Thyroid gland (tissue), 4 donors: ENCODE data around the gene ALDH5A1.

ENCODE experiments used
- CTCF ChIP-seq, 6 experiments: fragments of 200-600 bp in 3 of 6; fragments of 450-650 bp in 3 of 6; sonication (generic) in 3 of 6; IDR thresholded peaks; one replicate each; pipeline ENCODE4 v1.5.1; 2016 to 2019; ENCODE audit warnings: antibody characterized with exemption in 6 of 6, mild to moderate bottlenecking in 2 of 6, inconsistent platforms in 1 of 6, moderate library complexity in 1 of 6
- POLR2A ChIP-seq, 2 donors: fragments of 450-650 bp; IDR thresholded peaks; one replicate each; pipeline ENCODE4 v1.6.1; 2017; ENCODE audit warnings: antibody characterized with exemption in 2 of 2, mild to moderate bottlenecking in 2 of 2, moderate library complexity in 1 of 2

GRCh38 chr6:24460966-24461365 lies 33.8 kb upstream of the ALDH5A1 start:
- no peak for TF ChIP-seq POLR2A (IDR thresholded peaks at IDR 0.05)
- TF ChIP-seq CTCF (IDR thresholded peaks at IDR 0.05): no peak
